HG02852 (cell line): ENCODE measurements around the gene SRR.

Source experiments
- ATAC-seq: cut with Tn5 transposase; IDR thresholded peaks from one replicate; pipeline ENCODE4 v1.9.1; 2021; ENCODE audit warnings: mild to moderate bottlenecking, moderate library complexity; ENCODE audit not compliant: unreplicated experiment

Gene SRR

DNA sequence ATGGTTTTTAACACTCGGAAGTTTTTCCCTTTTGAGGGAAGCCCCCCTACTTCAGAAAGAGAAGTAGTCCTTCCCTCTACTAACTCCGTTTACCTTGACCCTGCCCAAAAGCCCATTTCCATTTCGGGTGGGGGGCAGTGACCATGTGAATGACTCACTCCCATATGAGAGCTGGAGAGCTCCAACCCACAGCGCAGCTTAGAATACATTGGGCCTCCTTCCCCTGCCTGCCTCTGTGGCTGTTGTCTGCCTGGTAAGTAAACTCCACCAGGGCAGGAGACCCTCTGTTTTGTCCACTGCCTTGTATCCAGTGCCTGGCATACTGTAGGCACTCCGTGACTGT, 34.5 kb downstream of the SRR start:
- no peak for ATAC-seq

GRCh38 chr17:2343421-2343820, 39.7 kb downstream of the SRR start:
- ATAC-seq, result no peak

DNA sequence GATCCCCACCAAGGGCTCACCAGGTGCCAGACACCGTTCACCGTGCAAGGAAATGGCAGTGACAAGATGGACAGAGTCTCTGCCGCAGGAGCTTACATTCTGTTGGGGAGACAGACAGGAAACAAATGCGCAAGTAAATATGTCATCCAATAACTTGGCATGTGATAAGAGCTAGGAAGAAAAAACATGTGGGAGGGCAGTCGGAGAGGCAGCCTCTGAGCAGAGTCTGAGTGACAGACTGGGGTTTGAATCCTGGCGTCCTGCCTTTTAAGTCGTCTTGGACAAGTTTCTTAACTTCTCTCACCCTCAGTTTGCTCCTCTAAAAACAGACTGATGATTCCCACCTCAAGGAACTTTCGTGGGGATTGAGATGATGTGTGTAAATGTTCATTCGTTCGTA, 40.8 kb downstream of the SRR start:
- ATAC-seq, result no peak

GRCh38 chr17:2346475-2346874, 42.7 kb downstream of the SRR start:
- no peak for ATAC-seq

- no peak for ATAC-seq
These were observed 44.3 kb downstream of the SRR start for GRCh38 chr17:2347805-2348685.

DNA sequence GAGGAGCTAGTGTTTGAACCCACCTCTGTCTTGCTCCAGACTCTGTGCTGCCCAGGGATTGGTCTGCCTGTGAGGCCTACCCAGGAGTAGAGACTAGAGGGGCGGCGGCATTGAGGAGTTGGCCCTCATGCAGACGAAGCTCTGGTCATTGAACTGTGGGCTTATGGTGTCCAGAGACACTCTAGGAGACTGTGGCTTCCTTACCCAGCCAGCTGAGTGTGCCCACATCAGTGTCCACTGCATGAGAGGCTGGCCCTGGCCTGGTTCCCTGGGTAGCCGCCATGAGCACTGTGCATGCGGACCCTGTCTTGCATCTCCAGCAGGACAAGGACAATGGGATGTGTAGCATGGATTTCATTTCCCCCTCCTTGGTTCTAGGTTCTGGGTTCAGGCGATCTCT, 47.5 kb downstream of the SRR start:
- ATAC-seq, result no peak

DNA sequence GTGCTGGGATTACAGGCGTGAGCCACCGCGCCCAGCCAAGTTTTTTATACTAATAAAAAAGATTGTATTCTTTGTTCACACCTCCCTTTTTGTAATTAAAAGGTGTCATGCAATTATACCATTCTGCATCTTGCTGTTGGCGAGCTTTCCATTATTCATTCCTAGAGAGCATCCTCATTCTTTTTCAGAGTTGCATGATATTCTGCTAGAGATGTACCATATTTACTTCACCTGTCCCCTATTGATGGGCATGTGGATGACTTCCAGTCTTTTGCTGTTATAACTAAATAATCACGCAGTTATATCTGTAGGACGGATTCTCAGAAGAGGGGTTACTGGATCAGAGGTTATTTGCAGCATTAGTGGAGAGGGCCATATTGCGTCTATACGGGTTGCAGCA, 50.6 kb downstream of the SRR start:
- no peak for ATAC-seq

GRCh38 chr17:2357237-2357636, 53.5 kb downstream of the SRR start:
- ATAC-seq, result no peak

DNA sequence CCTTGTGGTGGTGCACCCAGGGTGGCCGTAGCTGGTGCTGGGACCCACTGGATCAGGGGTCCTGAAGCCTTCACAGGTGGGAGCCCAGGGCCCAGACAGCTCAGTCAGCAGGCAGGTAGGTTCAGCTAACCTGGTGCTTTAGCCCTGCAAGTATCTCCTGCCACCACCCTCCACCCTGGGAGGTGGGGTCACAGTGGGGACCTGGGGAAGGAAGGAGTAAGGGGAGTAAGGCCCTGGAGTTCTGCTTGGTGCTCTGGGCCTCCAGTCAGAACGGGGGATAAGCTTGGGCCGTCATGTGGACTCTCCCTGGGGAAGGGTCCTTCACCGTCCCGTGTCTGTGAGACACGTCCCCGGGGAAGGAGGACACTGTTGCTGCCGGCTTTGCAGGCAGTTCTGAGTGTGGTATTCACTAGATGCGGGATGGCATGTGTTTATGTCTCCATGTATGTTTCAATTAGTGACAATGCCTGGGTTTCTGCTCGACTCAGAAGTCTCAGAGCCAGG, 54.2 kb downstream of the SRR start:
- no peak for ATAC-seq

DNA sequence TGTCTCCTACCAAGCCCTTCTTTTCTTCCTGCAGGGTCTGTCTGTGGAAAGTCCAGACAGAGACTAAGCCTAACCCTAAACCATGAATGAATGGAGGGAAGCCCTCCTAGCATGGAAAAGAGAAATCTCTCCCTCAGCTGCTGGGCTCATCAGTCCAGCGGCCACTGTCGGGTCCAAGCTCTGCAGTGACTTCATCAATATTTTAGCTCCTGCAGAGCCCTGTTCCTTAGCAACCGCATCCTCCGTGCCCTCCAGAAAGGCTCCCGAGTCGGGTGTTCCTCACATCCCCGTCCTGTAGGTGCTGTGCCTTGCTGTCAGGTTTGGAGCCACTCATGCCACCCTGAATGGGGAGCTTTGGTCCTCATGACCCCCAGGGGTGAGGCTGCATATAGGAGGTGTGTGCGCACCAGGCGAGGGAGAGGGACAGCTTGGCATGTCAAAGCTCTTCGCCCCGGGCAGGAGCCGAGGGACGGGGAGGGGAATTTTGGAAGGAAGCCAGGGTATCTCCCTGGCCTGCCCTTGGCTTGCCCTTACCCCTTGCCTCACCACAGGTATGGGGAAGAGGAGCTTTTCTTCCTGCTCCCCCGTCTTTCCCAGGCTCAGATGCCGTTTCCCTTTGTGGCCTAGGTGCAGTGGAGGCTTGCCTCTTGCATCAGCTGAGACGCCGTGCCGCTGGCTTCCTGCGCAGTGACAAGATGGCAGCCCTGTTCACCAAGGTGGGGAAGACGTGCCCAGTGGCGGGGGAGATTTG, 57.4 kb downstream of the SRR start:
- ATAC-seq, result no peak

- ATAC-seq, result no peak
These were observed 58.3 kb downstream of the SRR start for GRCh38 chr17:2362016-2362415.

GRCh38 chr17:2362416-2362815, 58.7 kb downstream of the SRR start:
- no peak for ATAC-seq

- ATAC-seq, result no peak
These were observed 59.1 kb downstream of the SRR start for GRCh38 chr17:2362881-2363280.

DNA sequence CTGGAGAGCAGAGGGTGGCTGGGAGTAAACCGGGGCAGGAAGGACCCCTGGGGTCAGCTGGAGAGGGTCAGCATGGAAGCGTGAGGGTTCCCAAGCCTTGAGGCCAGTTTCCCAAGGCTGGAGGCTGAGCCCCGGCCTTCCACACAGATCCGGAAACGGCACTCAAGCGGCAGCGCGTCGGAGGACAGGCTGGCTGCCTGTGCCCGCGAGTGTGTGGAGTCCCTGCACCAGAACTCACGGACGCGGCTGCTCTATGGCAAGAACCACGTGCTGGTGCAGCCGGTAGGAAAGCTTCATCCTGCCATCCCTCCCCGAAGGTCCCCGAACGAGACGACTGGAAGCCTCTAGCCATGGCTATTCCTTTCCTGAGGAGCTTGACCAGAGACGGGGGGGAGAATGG, 59.6 kb downstream of the SRR start:
- ATAC-seq, result no peak

DNA sequence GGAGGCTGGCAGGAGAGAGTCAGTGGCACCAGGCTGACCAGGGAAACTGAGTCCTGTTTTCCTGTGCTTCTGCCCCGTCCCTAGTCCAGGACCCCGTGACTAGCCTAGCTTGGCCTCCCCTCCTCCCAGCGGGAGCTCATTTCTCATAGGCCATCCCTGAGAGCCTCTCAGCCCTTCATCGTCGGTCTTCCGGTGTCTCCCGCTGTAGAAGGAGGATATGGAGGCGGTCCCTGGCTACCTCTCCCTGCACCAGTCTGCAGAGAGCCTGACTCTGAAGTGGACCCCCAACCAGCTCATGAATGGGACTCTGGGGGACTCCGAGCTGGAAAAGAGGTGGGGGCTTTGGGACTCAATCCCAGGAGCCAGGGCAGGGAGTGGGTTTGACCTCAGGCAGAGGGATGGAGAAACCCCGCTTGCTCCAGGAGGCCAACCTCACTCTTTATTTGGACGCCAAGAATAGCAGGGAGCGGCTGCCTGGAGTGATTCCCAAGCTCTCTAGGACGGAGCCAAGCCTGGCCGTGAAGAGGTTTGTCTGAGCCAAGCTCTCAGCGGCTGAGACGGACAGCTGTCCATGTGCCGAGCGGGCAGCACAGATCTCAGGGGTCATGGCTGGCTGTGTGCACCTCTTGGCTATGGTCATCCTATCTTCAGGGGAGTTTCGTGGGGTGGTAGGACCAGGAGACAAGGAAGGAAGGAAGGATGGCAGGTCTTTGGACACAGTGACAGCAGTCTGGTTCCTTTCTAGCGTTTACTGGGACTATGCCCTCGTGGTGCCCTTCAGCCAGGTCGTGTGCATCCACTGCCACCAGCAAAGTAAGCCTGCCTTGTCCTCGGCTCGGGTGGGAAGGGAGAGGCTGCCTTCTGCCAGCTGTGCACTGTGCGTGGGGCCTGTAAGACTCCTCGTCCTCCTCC, 60.4 kb downstream of the SRR start:
- ATAC-seq, result no peak

- no peak for ATAC-seq
These were observed 61.0 kb downstream of the SRR start for GRCh38 chr17:2364763-2365116.

GRCh38 chr17:2365132-2365531, 61.4 kb downstream of the SRR start:
- ATAC-seq, result no peak

GRCh38 chr17:2366747-2367494, 63.2 kb downstream of the SRR start:
- no peak for ATAC-seq

GRCh38 chr17:2368359-2368758, 64.6 kb downstream of the SRR start:
- no peak for ATAC-seq

DNA sequence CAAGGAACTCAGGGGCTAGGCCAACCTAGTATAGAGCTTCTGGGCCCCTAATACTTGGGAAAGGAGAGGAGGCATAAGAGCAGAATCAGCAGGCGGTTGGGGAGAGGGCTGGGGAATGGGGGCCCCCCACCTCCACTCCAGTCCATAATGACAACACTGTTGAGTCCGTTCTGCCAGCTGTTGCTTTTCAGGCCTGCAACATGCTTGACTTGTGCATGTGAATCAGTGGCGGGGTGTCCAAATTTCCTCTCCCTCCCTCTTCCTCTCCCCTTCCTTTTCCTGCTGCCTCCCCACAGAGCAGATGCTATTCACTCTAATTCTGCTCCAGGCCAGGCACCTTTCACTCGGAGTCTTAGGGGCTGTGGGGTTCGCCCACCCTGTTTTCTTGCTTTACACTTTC, 65.3 kb downstream of the SRR start:
- ATAC-seq, result no peak
